Small intestine (tissue), 7 donors: ENCODE results near the gene ST6GAL1. TPM values are rescaled to one million over a fixed set of nuclear protein-coding genes. Genes with fewer than 3 reads are reported as not detected.

Experiments used
- DNase-seq, 2 donors: peaks; one replicate each; pipeline versions ENCODE4 v3.0.0 to v3.0.0-alpha.2; 2013
- FAIRE-seq: peaks from 2 replicates; lab custom pipeline; 2012; peaks lifted over from hg19 to GRCh38; lab: Jason Lieb, UNC
- H3K27ac ChIP-seq, 3 donors: one replicate each; pipeline ENCODE4 v1.5.1; 2013; ENCODE audit warnings: low read length in 2 of 3, mild to moderate bottlenecking in 2 of 3, control low read depth in 1 of 3, inconsistent platforms in 1 of 3, low read depth in 1 of 3, moderate library complexity in 1 of 3
- H3K27me3 ChIP-seq, 3 donors: one replicate each; pipeline ENCODE4 v1.6.1; 2013; ENCODE audit warnings: low read length in 3 of 3, inconsistent platforms in 1 of 3; ENCODE audit not compliant: control insufficient read depth in 3 of 3, insufficient read depth in 3 of 3
- H3K36me3 ChIP-seq, 3 donors: one replicate each; pipeline ENCODE4 v1.6.1; 2013; ENCODE audit warnings: low read length in 3 of 3, inconsistent platforms in 1 of 3, low read depth in 1 of 3, mild to moderate bottlenecking in 1 of 3, moderate library complexity in 1 of 3; ENCODE audit not compliant: control insufficient read depth in 3 of 3, insufficient read depth in 2 of 3
- H3K4me1 ChIP-seq, 3 donors: one replicate each; pipeline ENCODE4 v1.6.1; 2013; ENCODE audit warnings: low read length in 2 of 3, inconsistent platforms in 1 of 3, low read depth in 1 of 3, mild to moderate bottlenecking in 1 of 3, moderate library complexity in 1 of 3; ENCODE audit not compliant: control insufficient read depth in 3 of 3, insufficient read depth in 2 of 3
- H3K4me3 ChIP-seq, 3 donors: one replicate each; pipeline ENCODE4 v1.5.1; 2013; ENCODE audit warnings: low read length in 3 of 3, control low read depth in 1 of 3, inconsistent platforms in 1 of 3, low read depth in 1 of 3, mild to moderate bottlenecking in 1 of 3, moderate library complexity in 1 of 3
- H3K9me3 ChIP-seq, 2 donors: one replicate each; pipeline ENCODE4 v1.6.1; 2013; ENCODE audit warnings: low read depth in 1 of 2, low read length in 1 of 2; ENCODE audit not compliant: control insufficient read depth in 2 of 2, insufficient read depth in 1 of 2
- WGBS, 3 donors: extraction: QIAGEN DNeasy Blood & Tissue Kit; methylation state at CpG; one replicate each; pipeline ENCODE4 v1.1.7; 2013; 5-methylcytosine and 5-hydroxymethylcytosine counted together
- polyA plus RNA-seq, 4 donors: library from polyadenylated mRNA; stranded (reverse) in 3 of 4; unstranded in 1 of 4; fragments of 200-250 nt in 3 of 4; fragments of 120-200 nt in 1 of 4; gene quantifications; one replicate each; pipeline versions ENCODE4 v1.2.1 to v1.2.3, GENCODE V29; 2013
- donor health status: healthy with polysubstance abuse.
- donor health status: control.
- donor health status: control.
- donor health status: Bipolar disorder and iron deficiency.
- donor health status: healthy.

Gene ST6GAL1
- polyA plus RNA-seq, 4 donors = 0.45 to 219 (median 11.0) TPM

- Histone ChIP-seq H3K4me1 (peaks cover 0 to 6% (median 0%) of the 10 kb centered on the region in 3 donors), H3K4me3 (no peak overlapping the region), H3K36me3 (peaks cover 0 to 8% (median 0%) of the 10 kb centered on the region in 3 donors), H3K27me3 (no peaks in the 10 kb centered on the region), H3K9me3 (no peaks in the 10 kb centered on the region), H3K27ac (no peak overlapping the region)
- FAIRE-seq (no peak), DNase-seq (no peak)
- 49 to 83% (median 76%) methylated on average over 4 of the region's 4 CpGs for WGBS, 3 donors
These were observed 10.6 kb downstream of the ST6GAL1 start for GRCh38 chr3:186940967-186941366.

DNA sequence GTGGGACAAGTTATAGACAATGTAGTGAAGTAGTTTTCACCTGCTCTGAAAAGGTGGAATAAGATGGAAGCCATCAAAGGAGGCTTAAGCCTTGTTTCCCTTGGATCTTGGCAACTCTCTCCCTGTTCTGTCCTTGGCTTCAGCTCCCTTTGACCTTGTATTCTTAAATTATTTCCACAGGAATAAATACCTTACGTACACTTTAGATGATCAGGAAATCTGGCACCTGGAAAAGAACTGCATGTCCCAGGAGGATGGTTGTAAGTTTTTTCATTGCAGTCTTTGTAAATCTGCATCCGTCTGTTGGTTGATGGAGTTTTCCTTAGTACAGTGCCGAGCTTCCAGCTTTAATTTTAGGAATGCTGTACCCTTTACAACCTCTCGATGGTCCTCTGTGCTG lies 11.8 kb downstream of the ST6GAL1 start:
- WGBS, 3 donors = 84 to 87% (median 87%) methylated on average over 4 of the region's 4 CpGs
- no peaks in the 10 kb centered on the region for H3K27me3 ChIP-seq
- DNase-seq (no peak), FAIRE-seq (no peak)
- H3K9me3 ChIP-seq = no peaks in the 10 kb centered on the region
- peaks cover 0 to 8% (median 0%) of the 10 kb centered on the region in 3 donors for H3K36me3 ChIP-seq
- no peak overlapping the region for H3K4me3 ChIP-seq
- H3K27ac ChIP-seq = no peak overlapping the region
- peaks cover 0 to 6% (median 0%) of the 10 kb centered on the region in 3 donors for H3K4me1 ChIP-seq

GRCh38 chr3:186945255-186945823 lies 15.0 kb downstream of the ST6GAL1 start:
- H3K27me3 ChIP-seq = no peaks in the 10 kb centered on the region
- H3K4me1 ChIP-seq = peaks cover 0 to 4% (median 0%) of the 10 kb centered on the region in 3 donors
- H3K9me3 ChIP-seq = no peaks in the 10 kb centered on the region
- FAIRE-seq = no peak
- H3K27ac ChIP-seq = no peak overlapping the region
- H3K36me3 ChIP-seq = peaks cover 0 to 24% (median 0%) of the 10 kb centered on the region in 3 donors
- 91 to 92% (median 92%) methylated on average over 8 of the region's 8 CpGs for WGBS, 3 donors
- DNase-seq = no peak
- H3K4me3 ChIP-seq = no peak overlapping the region

DNA sequence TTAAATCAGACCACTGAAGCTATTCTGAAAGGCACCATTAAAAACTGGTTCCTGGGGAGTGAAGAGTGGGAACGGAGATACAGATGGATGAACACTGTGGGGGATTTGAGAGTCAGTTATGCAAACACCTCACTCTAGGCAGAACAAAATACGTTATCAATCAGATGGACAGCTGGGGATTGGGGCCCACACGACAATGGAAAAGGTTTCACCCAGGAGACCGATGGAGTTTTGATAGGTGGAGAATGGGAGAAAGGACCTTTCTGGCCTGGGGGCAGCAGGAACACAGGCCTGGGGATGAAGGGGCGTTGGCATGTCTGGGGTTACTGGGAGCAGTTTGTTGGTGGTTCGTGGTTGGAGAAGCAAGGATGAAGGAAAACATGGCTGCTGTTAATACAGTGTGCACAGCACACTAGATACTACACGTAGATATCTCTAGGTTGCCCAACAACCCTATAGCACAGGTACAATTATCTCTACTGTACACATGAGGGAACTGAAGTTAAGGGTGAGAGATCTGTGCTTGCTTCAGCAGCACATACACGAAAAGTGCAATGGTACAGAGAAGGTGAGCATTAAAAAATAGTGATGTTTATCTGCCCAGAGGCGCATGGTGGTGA lies 16.5 kb downstream of the ST6GAL1 start:
- Histone ChIP-seq H3K4me1 (peaks cover 0 to 4% (median 0%) of the 10 kb centered on the region in 3 donors), H3K4me3 (no peak overlapping the region), H3K27ac (no peak overlapping the region), H3K36me3 (peaks cover 0 to 21% (median 0%) of the 10 kb centered on the region in 3 donors), H3K27me3 (no peaks in the 10 kb centered on the region), H3K9me3 (peaks cover 0 to 8% of the 10 kb centered on the region in 2 donors)
- no peak for DNase-seq
- FAIRE-seq = no peak
- 87 to 93% (median 88%) methylated on average over 9 of the region's 9 CpGs for WGBS, 3 donors

DNA sequence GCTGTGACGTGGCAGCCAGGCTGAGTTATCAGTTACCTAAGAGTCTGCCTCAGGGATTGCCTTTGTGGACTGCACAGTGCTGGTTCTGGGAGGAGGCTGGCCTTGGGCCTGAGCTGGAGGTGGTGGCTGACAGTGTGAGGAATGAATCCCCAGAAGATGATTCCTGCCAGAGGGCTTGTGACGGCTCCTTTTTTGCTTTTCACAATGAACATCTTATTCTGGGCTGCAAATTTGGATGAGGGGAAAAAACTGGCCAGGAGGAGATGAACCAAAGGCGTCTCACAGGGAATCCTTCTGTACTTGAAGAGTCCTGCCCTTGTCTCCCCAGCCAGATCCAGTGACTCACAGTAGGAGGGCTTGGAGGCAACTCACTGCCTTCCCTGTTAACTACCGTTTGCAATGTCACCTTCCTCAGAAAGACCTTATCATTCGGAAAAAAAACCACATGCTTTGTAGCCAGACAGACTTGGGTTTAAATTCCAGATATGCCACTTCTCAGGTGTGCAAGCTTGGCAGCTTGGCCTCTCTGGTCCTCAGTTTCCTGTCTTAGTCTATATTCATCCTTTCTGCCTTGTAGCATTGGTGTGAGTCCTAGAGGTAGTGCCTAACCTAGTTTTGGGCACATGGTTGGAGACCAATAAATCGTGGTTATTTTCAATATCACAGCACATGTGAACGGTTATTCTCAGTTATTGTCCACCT lies 19.1 kb downstream of the ST6GAL1 start:
- Histone ChIP-seq H3K9me3 (peaks cover 0 to 11% of the 10 kb centered on the region in 2 donors), H3K36me3 (peaks cover 0 to 18% (median 0%) of the 10 kb centered on the region in 3 donors), H3K27ac (no peak overlapping the region), H3K4me1 (peaks cover 0 to 6% (median 4%) of the 10 kb centered on the region in 3 donors), H3K27me3 (no peaks in the 10 kb centered on the region), H3K4me3 (no peak overlapping the region)
- 75 to 85% (median 83%) methylated on average over 7 of the region's 7 CpGs for WGBS, 3 donors
- FAIRE-seq = no peak
- no peak for DNase-seq

DNA sequence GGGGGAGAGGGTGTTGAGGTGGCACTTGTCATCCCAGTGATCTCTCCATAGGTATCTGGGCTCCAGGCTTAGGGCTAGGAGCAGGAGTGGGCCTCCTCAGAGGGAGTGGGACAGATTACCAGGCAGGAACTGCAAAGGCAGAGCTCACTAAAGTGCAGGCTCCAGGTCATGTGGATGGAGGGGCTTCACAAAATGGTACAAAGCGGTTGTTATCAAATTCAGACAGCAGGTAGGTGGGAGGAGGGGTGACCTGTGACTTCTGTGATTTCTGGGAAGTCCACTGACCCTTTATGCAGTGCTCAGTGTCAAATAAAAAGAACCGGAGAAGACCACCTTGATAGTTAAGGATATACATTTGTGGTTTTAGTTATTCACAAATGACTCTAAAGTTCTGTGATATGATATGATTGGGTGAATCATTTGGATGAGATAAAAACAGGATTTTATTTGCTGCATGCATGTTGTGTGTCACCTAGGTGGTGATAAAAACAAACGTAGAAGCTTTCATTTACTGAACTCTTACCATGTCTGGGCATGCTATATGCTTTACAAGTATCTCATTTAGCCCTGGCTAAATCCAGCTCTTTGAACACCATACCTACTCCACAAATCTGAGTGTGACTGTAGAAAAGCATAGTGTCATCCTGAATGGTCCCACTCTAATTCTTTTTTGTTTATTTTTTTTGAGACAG lies 20.2 kb downstream of the ST6GAL1 start:
- no peak overlapping the region for H3K4me3 ChIP-seq
- peaks cover 0 to 6% (median 4%) of the 10 kb centered on the region in 3 donors for H3K4me1 ChIP-seq
- H3K27me3 ChIP-seq = no peaks in the 10 kb centered on the region
- 87 to 93% (median 92%) methylated on average over 3 of the region's 3 CpGs for WGBS, 3 donors
- H3K36me3 ChIP-seq = peaks cover 0 to 15% (median 0%) of the 10 kb centered on the region in 3 donors
- peaks cover 0 to 11% of the 10 kb centered on the region in 2 donors for H3K9me3 ChIP-seq
- H3K27ac ChIP-seq = no peak overlapping the region
- DNase-seq (no peak), FAIRE-seq (no peak)

- no peak overlapping the region for H3K27ac ChIP-seq
- no peaks in the 10 kb centered on the region for H3K27me3 ChIP-seq
- peaks cover 0 to 6% (median 4%) of the 10 kb centered on the region in 3 donors for H3K4me1 ChIP-seq
- peaks cover 0 to 15% (median 0%) of the 10 kb centered on the region in 3 donors for H3K36me3 ChIP-seq
- peaks cover 0 to 11% of the 10 kb centered on the region in 2 donors for H3K9me3 ChIP-seq
- WGBS, 3 donors = 94 to 95% (median 95%) methylated on average over 7 of the region's 7 CpGs
- no peak overlapping the region for H3K4me3 ChIP-seq
- DNase-seq (no peak), FAIRE-seq (no peak)
These were observed 21.6 kb downstream of the ST6GAL1 start for GRCh38 chr3:186951640-186952552.
